GM23248 (cell line): ENCODE data around the gene USP22. TPM values are rescaled to one million over a fixed set of nuclear protein-coding genes. Genes with fewer than 3 reads are reported as not detected.

Experiments
- DNase-seq: peaks from one replicate; pipeline ENCODE4 v3.0.0-alpha.2; 2015
- H2AFZ ChIP-seq: fragments of 200-600 bp; sonication (generic); 2 replicates; pipeline ENCODE4 v1.6.1; 2016; ENCODE audit warnings: antibody characterized with exemption
- H3F3A ChIP-seq: fragments of 200-600 bp; sonication (generic); 2 replicates; pipeline ENCODE4 v1.6.1; 2016; ENCODE audit warnings: mild to moderate bottlenecking, antibody characterized with exemption, mixed run types; ENCODE audit not compliant: insufficient read depth
- H3K27ac ChIP-seq: fragments of 200-600 bp; sonication (generic); 2 replicates; pipeline ENCODE4 v1.5.1; 2016; ENCODE audit warnings: mild to moderate bottlenecking
- H3K27me3 ChIP-seq: fragments of 200-600 bp; sonication (generic); replicated peaks from 2 replicates; pipeline ENCODE4 v1.6.1; 2016; ENCODE audit warnings: mild to moderate bottlenecking; ENCODE audit not compliant: insufficient read depth
- H3K36me3 ChIP-seq: fragments of 200-600 bp; sonication (generic); 2 replicates; pipeline ENCODE4 v1.6.1; 2016; ENCODE audit warnings: low read depth, mild to moderate bottlenecking
- H3K4me1 ChIP-seq: fragments of 200-600 bp; sonication (generic); 2 replicates; pipeline ENCODE4 v1.6.1; 2016; ENCODE audit warnings: mild to moderate bottlenecking; ENCODE audit not compliant: insufficient read depth
- H3K4me2 ChIP-seq: fragments of 200-600 bp; sonication (generic); one replicate; pipeline ENCODE4 v1.6.1; 2016; ENCODE audit warnings: mild to moderate bottlenecking; ENCODE audit not compliant: unreplicated experiment
- H3K4me3 ChIP-seq: fragments of 200-600 bp; sonication (generic); 2 replicates; pipeline ENCODE4 v1.5.1; 2016; ENCODE audit warnings: mild to moderate bottlenecking
- H3K79me2 ChIP-seq: fragments of 200-600 bp; sonication (generic); 2 replicates; pipeline ENCODE4 v1.6.1; 2016; ENCODE audit warnings: mild to moderate bottlenecking; ENCODE audit not compliant: insufficient read depth
- H3K9ac ChIP-seq: fragments of 200-600 bp; sonication (generic); 2 replicates; pipeline ENCODE4 v1.6.1; 2016; ENCODE audit warnings: mild to moderate bottlenecking
- H3K9me2 ChIP-seq: fragments of 200-600 bp; sonication (generic); 2 replicates; pipeline ENCODE4 v1.6.1; 2016; ENCODE audit warnings: mixed run types, mild to moderate bottlenecking, moderate library complexity; ENCODE audit not compliant: insufficient read depth
- H3K9me3 ChIP-seq: fragments of 200-600 bp; sonication (generic); one replicate; pipeline ENCODE4 v1.6.1; 2017; ENCODE audit warnings: low read depth
- H4K20me1 ChIP-seq: fragments of 200-600 bp; sonication (generic); 2 replicates; pipeline ENCODE4 v1.6.0; 2016; ENCODE audit not compliant: insufficient read depth
- EZH2 ChIP-seq: fragments of 200-600 bp; sonication (generic); IDR thresholded peaks from 2 replicates; pipeline ENCODE4 v1.6.1; 2018; ENCODE audit warnings: antibody characterized with exemption, mild to moderate bottlenecking; ENCODE audit not compliant: insufficient read depth, poor library complexity, severe bottlenecking
- EZH2phosphoT487 ChIP-seq: fragments of 200-600 bp; sonication (generic); IDR thresholded peaks from 2 replicates; pipeline ENCODE4 v1.6.1; 2018; ENCODE audit warnings: antibody characterized with exemption, moderate library complexity, mild to moderate bottlenecking, low read depth; ENCODE audit not compliant: insufficient read depth
- WGBS, 2 experiments: methylation state at CpG; one replicate each; pipeline ENCODE4 v1.1.6; 2015 to 2017; ENCODE audit warnings: low lambda C conversion rate in 2 of 2, low coverage in 1 of 2; ENCODE audit errors: missing lambda C conversion rate in 2 of 2; 5-methylcytosine and 5-hydroxymethylcytosine counted together
- in situ Hi-C: fragments of 300-500 bp; cut with MboI; formaldehyde crosslinking; loops from 2 replicates; pipeline ENCODE4 v1.15.0; 2020
- polyA plus RNA-seq: library from polyadenylated mRNA; unstranded; fragments of >200 nt; fragmentation: Nextera tagmentation; extraction: Ambion mirVana; gene quantifications from 2 replicates; pipeline ENCODE4 v1.2.1, GENCODE V29; 2016
- total RNA-seq: library from RNA; depleted of rRNA; stranded (reverse); fragments of >200 nt; shearing (Covaris generic); gene quantifications from 2 replicates; pipeline ENCODE4 v1.2.3, GENCODE V29; 2014

USP22 gene
- total and polyA plus RNA-seq, 2 experiments from 2014 or later, result 75.1 to 154 TPM

- peak overlapping the region; percentile 80 for H2AFZ ChIP-seq
- H3K27ac ChIP-seq, result peak overlapping the region; percentile 99
- no peaks in the 10 kb centered on the region for H3K27me3 ChIP-seq
- DNase-seq, result peak; percentile 100
- no peaks in the 10 kb centered on the region for H3K36me3 ChIP-seq
- peaks cover 11% of the 10 kb centered on the region for H4K20me1 ChIP-seq
- no peak for TF ChIP-seq EZH2
- TF ChIP-seq EZH2phosphoT487, result no peak
- H3K79me2 ChIP-seq, result peaks cover 41% of the 10 kb centered on the region
- peaks cover 21% of the 10 kb centered on the region for H3K4me1 ChIP-seq
- H3K9me3 ChIP-seq, result no peaks in the 10 kb centered on the region
- H3K9me2 ChIP-seq, result no peaks in the 10 kb centered on the region
- peak overlapping the region; percentile 92 for H3K4me2 ChIP-seq
- H3K9ac ChIP-seq, result peak overlapping the region; percentile 96
- in situ Hi-C loops, result no loop called here
- peak overlapping the region; percentile 80 for H3K4me3 ChIP-seq
- H3F3A ChIP-seq, result peaks cover 27% of the 10 kb centered on the region
- 2 to 3% methylated on average over 40 to 48 of the region's 50 CpGs for WGBS, 2 experiments
Observed at GRCh38 chr17:21043296-21044232, 753 bp upstream of the USP22 start.

GRCh38 chr17:21041741-21042457 lies 912 bp downstream of the USP22 start:
- Histone ChIP-seq H3K27me3 (no peaks in the 10 kb centered on the region), H3K4me3 (peak overlapping the region; percentile 100), H3K4me2 (peak overlapping the region; percentile 91), H2AFZ (no peak overlapping the region), H3K9me3 (no peaks in the 10 kb centered on the region), H3K27ac (peak overlapping the region; percentile 99), H3F3A (peaks cover 27% of the 10 kb centered on the region), H3K9me2 (no peaks in the 10 kb centered on the region), H3K79me2 (peaks cover 57% of the 10 kb centered on the region), H4K20me1 (peaks cover 20% of the 10 kb centered on the region), H3K36me3 (no peaks in the 10 kb centered on the region), H3K9ac (peak overlapping the region; percentile 100), H3K4me1 (peaks cover 21% of the 10 kb centered on the region)
- no peak for TF ChIP-seq EZH2
- TF ChIP-seq EZH2phosphoT487, result no peak
- DNase-seq, result peak; percentile 82
- 1% methylated on average over 25 to 47 of the region's 47 CpGs for WGBS, 2 experiments
- in situ Hi-C loops, result no loop called here

GRCh38 chr17:21039839-21040575 lies 2.8 kb downstream of the USP22 start:
- H3K9ac ChIP-seq, result peak overlapping the region; percentile 100

More at GRCh38 chr17:21039839-21040575, 2.8 kb downstream of the USP22 start:
- no peak for TF ChIP-seq EZH2phosphoT487
- TF ChIP-seq EZH2, result no peak
- in situ Hi-C loops, result no loop called here
- Histone ChIP-seq H3F3A (peaks cover 34% of the 10 kb centered on the region), H3K9me3 (no peaks in the 10 kb centered on the region), H3K4me1 (peaks cover 36% of the 10 kb centered on the region), H3K4me2 (peak overlapping the region; percentile 91), H3K79me2 (peaks cover 76% of the 10 kb centered on the region), H3K36me3 (no peaks in the 10 kb centered on the region), H3K9me2 (no peaks in the 10 kb centered on the region), H3K27me3 (no peaks in the 10 kb centered on the region), H2AFZ (no peak overlapping the region), H3K27ac (peak overlapping the region; percentile 99), H4K20me1 (peaks cover 36% of the 10 kb centered on the region), H3K4me3 (peak overlapping the region; percentile 100)
- peak; percentile 74 for DNase-seq
- 17 to 20% methylated on average over 6 of the region's 6 CpGs for WGBS, 2 experiments
